Liver (tissue), 9 donors: ENCODE measurements around the gene DRD4. TPM values are rescaled to one million over a fixed set of nuclear protein-coding genes. Genes with fewer than 3 reads are reported as not detected.

Experiments used
- DNase-seq: peaks from one replicate; pipeline ENCODE4 v3.0.0-alpha.2; 2017; ENCODE audit warnings: low spot score
- H3K27ac ChIP-seq, 2 donors: one replicate each; pipeline ENCODE4 v1.7.0; 2013; ENCODE audit warnings: inconsistent platforms in 2 of 2, low read length in 2 of 2, control low read depth in 1 of 2, low read depth in 1 of 2, mild to moderate bottlenecking in 1 of 2
- H3K27me3 ChIP-seq, 4 donors: one replicate each; pipeline versions ENCODE4 v1.6.1 to v1.7.0; 2013; ENCODE audit warnings: low read length in 3 of 4, inconsistent platforms in 1 of 4, mild to moderate bottlenecking in 1 of 4, moderate library complexity in 1 of 4; ENCODE audit not compliant: control insufficient read depth in 4 of 4, insufficient read depth in 4 of 4
- H3K36me3 ChIP-seq, 4 donors: one replicate each; pipeline versions ENCODE4 v1.6.1 to v1.7.0; 2013; ENCODE audit warnings: low read length in 3 of 4, mild to moderate bottlenecking in 3 of 4, low read depth in 1 of 4, moderate library complexity in 1 of 4; ENCODE audit not compliant: control insufficient read depth in 4 of 4, insufficient read depth in 3 of 4
- H3K4me1 ChIP-seq, 4 donors: one replicate each; pipeline versions ENCODE4 v1.6.1 to v1.7.0; 2013; ENCODE audit warnings: low read length in 3 of 4, mild to moderate bottlenecking in 3 of 4, moderate library complexity in 1 of 4; ENCODE audit not compliant: control insufficient read depth in 4 of 4, insufficient read depth in 4 of 4
- H3K4me3 ChIP-seq, 3 donors: one replicate each; pipeline versions ENCODE4 v1.6.1 to v1.7.0; 2013; ENCODE audit warnings: low read length in 3 of 3, control low read depth in 1 of 3, low read depth in 1 of 3, mild to moderate bottlenecking in 1 of 3
- H3K9ac ChIP-seq, 2 donors: one replicate each; pipeline ENCODE4 v1.7.0; 2013; ENCODE audit warnings: low read length in 2 of 2, mild to moderate bottlenecking in 2 of 2, moderate library complexity in 2 of 2, control low read depth in 1 of 2, low read depth in 1 of 2
- H3K9me3 ChIP-seq, 4 donors: one replicate each; pipeline versions ENCODE4 v1.6.1 to v1.7.0; 2013; ENCODE audit warnings: low read length in 3 of 4; ENCODE audit not compliant: control insufficient read depth in 4 of 4
- ATF3 ChIP-seq: IDR thresholded peaks from 2 replicates; pipeline ENCODE4 v1.6.1; 2016; ENCODE audit warnings: antibody characterized with exemption
- CTCF ChIP-seq: fragments of 150-350 bp; IDR thresholded peaks from 2 replicates; pipeline ENCODE4 v1.5.1; 2017; ENCODE audit warnings: improper control_type of control experiment, low read depth, low read length; ENCODE audit not compliant: missing input control
- EGR1 ChIP-seq, 2 donors: IDR thresholded peaks; 2 replicates each; pipeline ENCODE4 v1.6.1; 2016 to 2018; ENCODE audit warnings: antibody characterized with exemption in 2 of 2, low read depth in 2 of 2
- FOXA1 ChIP-seq: IDR thresholded peaks from 2 replicates; pipeline ENCODE4 v1.6.1; 2016; ENCODE audit warnings: antibody characterized with exemption
- FOXA2 ChIP-seq: IDR thresholded peaks from 2 replicates; pipeline ENCODE4 v1.6.1; 2016; ENCODE audit warnings: antibody characterized with exemption
- GABPA ChIP-seq, 2 donors: IDR thresholded peaks in 1 of 2; conservative IDR thresholded peaks in 1 of 2; 2 replicates each; pipeline ENCODE4 v1.6.1; 2016; ENCODE audit warnings: antibody characterized with exemption in 2 of 2, mild to moderate bottlenecking in 1 of 2, moderate library complexity in 1 of 2
- HNF4A ChIP-seq, 2 donors: conservative IDR thresholded peaks; 2 replicates each; pipeline ENCODE4 v1.6.1; 2016; ENCODE audit warnings: antibody characterized with exemption in 2 of 2, mild to moderate bottlenecking in 2 of 2
- HNF4G ChIP-seq: IDR thresholded peaks from 2 replicates; pipeline ENCODE4 v1.6.1; 2016; ENCODE audit warnings: antibody characterized with exemption
- JUND ChIP-seq, 2 donors: IDR thresholded peaks; 2 replicates each; pipeline ENCODE4 v1.6.1; 2016; ENCODE audit warnings: antibody characterized with exemption in 2 of 2
- MAX ChIP-seq: IDR thresholded peaks from 2 replicates; pipeline ENCODE4 v1.6.1; 2016; ENCODE audit warnings: antibody characterized with exemption
- NR2F2 ChIP-seq: IDR thresholded peaks from 2 replicates; pipeline ENCODE4 v1.6.1; 2016; ENCODE audit warnings: antibody characterized with exemption
- RAD21 ChIP-seq, 2 donors: IDR thresholded peaks; 2 replicates each; pipeline ENCODE4 v1.6.1; 2016; ENCODE audit warnings: antibody characterized with exemption in 2 of 2, mild to moderate bottlenecking in 2 of 2
- REST ChIP-seq: IDR thresholded peaks from 2 replicates; pipeline ENCODE4 v1.6.1; 2016; ENCODE audit warnings: antibody characterized with exemption, mild to moderate bottlenecking
- RXRA ChIP-seq, 2 donors: IDR thresholded peaks; 2 replicates each; pipeline ENCODE4 v1.6.1; 2017 to 2018; ENCODE audit warnings: antibody characterized with exemption in 2 of 2, mild to moderate bottlenecking in 1 of 2
- SP1 ChIP-seq: IDR thresholded peaks from 2 replicates; pipeline ENCODE4 v1.6.1; 2018; ENCODE audit warnings: antibody characterized with exemption, mild to moderate bottlenecking
- TAF1 ChIP-seq: conservative IDR thresholded peaks from 2 replicates; pipeline ENCODE4 v1.6.1; 2016; ENCODE audit warnings: antibody characterized with exemption, mild to moderate bottlenecking
- YY1 ChIP-seq: IDR thresholded peaks from 2 replicates; pipeline ENCODE4 v1.6.1; 2016; ENCODE audit warnings: antibody characterized with exemption, mild to moderate bottlenecking
- ZBTB33 ChIP-seq: IDR thresholded peaks from 2 replicates; pipeline ENCODE4 v1.6.1; 2016; ENCODE audit warnings: antibody characterized with exemption
- WGBS: extraction: QIAGEN DNeasy Blood & Tissue Kit; methylation state at CpG from one replicate; pipeline ENCODE4 v1.1.7; 2013; 5-methylcytosine and 5-hydroxymethylcytosine counted together
- polyA plus RNA-seq, 2 donors: library from polyadenylated mRNA; stranded (reverse) in 1 of 2; unstranded in 1 of 2; fragments of 200-250 nt in 1 of 2; fragments of >200 nt in 1 of 2; fragmentation: Nextera tagmentation in 1 of 2; extraction: Ambion mirVana in 1 of 2; gene quantifications; one replicate each; pipeline versions ENCODE4 v1.2.1 to v1.2.3, GENCODE V29; 2013 to 2015
- total RNA-seq, 2 donors: library from RNA; depleted of rRNA; stranded (reverse); fragments of >200 nt; gene quantifications; one replicate each; pipeline ENCODE4 v1.2.3, GENCODE V29; 2014
- donor health status: healthy.
- donor health status: healthy.
- donor health status: healthy.
- donor health status: healthy.
- donor health status: healthy.

DRD4 gene
- total and polyA plus RNA-seq, 4 donors: not detected

GRCh38 chr11:589798-590197 lies 47.3 kb upstream of the DRD4 start:
- 97% methylated on average over 26 of the region's 26 CpGs for WGBS
- peaks cover 11 to 26% (median 22%) of the 10 kb centered on the region in 4 donors for H3K4me1 ChIP-seq
- H3K9ac ChIP-seq: no peak overlapping the region
- H3K9me3 ChIP-seq: no peaks in the 10 kb centered on the region
- no peak for DNase-seq
- H3K27ac ChIP-seq: no peak overlapping the region
- H3K4me3 ChIP-seq: no peak overlapping the region
- H3K27me3 ChIP-seq: no peaks in the 10 kb centered on the region
- peaks cover 22 to 51% (median 36%) of the 10 kb centered on the region in 4 donors for H3K36me3 ChIP-seq
- TF ChIP-seq TAF1: no peak
- no peak for TF ChIP-seq SP1
- TF ChIP-seq HNF4G: no peak
- TF ChIP-seq RXRA (IDR thresholded peaks at IDR 0.05): no peak
- no peak for TF ChIP-seq HNF4A (conservative IDR thresholded peaks at IDR 0.05)
- TF ChIP-seq MAX: no peak
- TF ChIP-seq ZBTB33: no peak
- no peak for TF ChIP-seq EGR1 (IDR thresholded peaks at IDR 0.05; ENCODE audit: low read depth in 2 of 2)
- TF ChIP-seq ATF3: no peak
- TF ChIP-seq GABPA (IDR thresholded peaks at IDR 0.05 in 1 of 2, conservative IDR thresholded peaks at IDR 0.05 in 1 of 2): no peak
- TF ChIP-seq REST: no peak
- TF ChIP-seq CTCF: no peak
- no peak for TF ChIP-seq NR2F2
- no peak for TF ChIP-seq RAD21 (IDR thresholded peaks at IDR 0.05)
- TF ChIP-seq FOXA2: no peak
- no peak for TF ChIP-seq FOXA1
- TF ChIP-seq JUND (IDR thresholded peaks at IDR 0.05): no peak
- no peak for TF ChIP-seq YY1
